Glomerular endothelial cell (primary cell): ENCODE measurements around the gene FIBP. TPM values are rescaled to one million over a fixed set of nuclear protein-coding genes. Genes with fewer than 3 reads are reported as not detected.

Source experiments
- DNase-seq: peaks from one replicate; pipeline ENCODE4 v3.0.0-alpha.2; 2011; ENCODE audit warnings: low read depth, low spot score; ENCODE audit errors: extremely low read depth
- total RNA-seq: library from RNA; depleted of rRNA; stranded (reverse); fragments of >200 nt; gene quantifications from 2 replicates; pipeline ENCODE4 v1.2.3, GENCODE V29; 2015

The FIBP gene
- 131 and 158 TPM in 2 replicates for total RNA-seq

DNA sequence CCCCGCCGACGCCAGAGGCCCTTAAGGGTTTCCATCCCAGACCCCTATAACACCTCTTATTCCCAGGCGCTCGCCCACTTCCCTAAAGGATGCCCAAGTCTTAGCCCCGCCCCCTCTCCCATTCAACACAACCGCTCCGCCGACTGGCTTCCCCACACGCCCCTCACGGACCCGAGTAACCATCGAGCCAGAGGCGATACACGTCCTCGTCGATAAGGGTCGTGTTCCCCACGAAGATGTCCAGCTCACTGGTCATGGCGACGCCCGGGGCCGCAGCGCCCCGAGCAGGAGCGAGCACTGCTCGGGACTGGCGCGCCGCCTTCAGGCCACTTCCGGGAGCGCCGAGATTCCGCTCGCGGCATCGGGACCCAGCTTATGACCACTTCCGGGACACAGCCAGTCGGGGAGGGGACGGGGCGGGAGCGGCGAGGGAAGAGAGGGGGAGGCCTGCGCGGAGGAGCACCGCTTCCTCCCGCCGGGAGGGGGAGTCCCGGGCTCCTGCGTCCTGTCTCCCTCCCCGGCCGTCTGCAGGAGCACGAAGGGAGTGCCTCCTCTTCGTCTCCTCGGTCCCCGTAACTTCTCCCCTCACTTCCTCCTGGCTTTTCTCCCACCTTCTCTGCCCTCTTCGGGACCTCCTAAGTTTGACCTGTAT is at the start of gene FIBP:
FIBP (minus strand) TSS at position 309 of the 652 bp plus-strand sequence; CDS start at position 256, 53 bp downstream.
- DNase-seq = no peak

DNA sequence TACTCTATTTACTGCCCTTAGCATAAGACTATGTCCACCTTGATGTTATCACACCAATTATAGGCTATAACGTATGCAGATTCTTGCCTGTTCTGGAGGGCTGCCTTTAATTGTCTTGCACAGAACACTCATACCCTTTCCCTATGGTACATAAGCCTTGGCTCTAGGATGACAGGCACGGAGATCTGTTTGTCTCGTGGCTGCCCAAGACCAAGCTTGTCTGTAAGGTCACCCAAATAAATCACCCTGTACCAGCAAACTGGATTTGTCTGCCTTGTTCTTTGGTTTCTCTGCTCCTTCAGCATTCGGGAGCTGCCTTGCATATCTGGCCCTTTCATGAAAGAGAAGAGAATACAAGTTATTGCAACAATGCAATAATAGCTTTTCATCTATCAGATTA is 49.5 kb upstream of the FIBP start:
- no peak for DNase-seq

DNA sequence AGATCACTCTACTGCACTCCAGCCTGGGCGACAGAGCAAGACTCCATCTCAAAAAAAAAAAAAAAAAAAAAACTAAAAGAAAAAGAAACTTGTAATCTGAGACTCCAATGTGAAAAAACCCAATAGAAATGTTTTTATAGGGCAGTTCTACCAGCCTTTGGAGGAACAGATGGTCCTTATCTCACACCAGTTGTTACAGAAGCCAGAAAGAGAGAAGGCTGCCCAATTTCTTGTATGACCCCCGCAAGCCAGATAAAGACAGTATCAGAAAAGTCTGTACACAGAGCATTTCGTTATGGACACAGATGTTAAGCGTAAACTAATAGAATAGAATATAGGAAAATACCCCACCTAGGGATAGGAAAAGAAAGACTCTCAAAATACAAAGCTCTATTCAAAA is 45.7 kb upstream of the FIBP start:
- DNase-seq = no peak

DNA sequence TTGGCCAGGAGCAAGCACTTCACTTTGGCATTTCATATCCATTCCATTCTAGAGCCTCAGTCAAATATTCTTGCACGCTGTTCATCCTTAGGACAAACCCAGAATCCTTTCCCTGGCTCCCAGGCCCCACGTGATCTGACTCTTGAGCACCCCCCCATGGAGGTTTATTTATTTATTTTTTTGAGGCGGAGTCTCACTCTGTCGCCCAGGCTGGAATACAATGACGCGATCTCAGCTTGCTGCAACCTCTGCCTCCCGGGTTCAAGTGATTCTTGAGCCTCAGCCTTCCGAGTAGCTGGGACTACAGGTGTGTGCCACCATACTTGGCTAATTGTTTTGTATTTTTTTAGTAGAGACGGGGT is 44.3 kb upstream of the FIBP start:
- DNase-seq = no peak

DNA sequence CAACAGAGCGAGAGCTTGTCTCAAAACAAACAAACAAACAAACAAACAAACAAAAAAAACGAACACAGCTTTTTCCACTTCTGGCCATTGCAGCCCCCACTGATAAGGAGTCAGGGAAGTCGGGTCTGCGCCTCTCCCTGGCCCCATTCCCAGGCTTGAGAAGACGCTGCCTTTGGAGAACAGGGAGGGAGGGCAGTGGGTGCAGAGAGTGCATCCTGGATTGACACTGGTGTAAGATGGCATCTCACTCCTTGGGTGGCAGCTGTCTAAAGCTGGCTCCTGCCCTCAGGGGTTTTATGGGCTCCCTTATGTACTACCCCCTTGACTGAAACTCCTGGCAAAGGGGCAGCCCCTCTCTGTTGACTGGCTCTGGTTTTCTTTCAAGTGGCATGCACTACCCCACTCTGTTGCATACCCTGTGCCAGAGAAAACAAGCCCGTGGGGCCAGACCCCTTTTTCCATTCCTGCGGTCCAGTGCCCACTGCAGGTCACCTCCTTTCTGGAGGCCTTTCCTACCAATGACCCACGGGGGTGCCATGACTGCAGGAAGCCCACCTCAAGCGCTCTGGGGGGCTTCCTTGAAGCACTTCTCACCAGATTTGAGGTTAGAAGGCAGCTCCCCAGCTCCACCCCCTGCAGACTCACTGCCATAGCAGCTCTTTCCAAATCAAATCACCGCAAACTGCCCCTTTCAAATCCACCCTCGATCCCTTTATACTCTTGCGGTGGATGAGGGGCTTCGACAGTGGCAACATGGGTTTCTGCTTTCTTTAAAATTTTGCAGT is 43.7 kb upstream of the FIBP start:
- no peak for DNase-seq

DNA sequence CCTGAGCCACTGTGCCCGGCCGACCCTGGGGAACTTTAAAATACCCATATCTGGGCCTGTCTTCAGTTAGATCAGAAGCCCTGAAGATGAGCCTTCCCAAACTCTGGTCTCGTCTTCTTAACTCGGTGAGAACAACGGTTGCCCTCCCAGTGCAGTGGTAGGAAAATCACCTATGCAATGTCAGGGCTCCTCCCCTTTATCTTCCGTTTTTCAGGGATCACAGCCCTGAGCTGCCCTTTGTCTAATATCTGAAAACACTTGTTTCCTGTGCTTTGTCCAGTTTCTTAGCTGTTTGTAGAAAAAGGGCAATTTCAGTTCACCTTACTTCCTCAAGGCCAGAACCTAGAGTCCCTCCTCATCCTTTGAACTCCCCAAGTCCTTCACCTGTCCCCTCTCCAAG is 40.4 kb upstream of the FIBP start:
- DNase-seq = no peak

DNA sequence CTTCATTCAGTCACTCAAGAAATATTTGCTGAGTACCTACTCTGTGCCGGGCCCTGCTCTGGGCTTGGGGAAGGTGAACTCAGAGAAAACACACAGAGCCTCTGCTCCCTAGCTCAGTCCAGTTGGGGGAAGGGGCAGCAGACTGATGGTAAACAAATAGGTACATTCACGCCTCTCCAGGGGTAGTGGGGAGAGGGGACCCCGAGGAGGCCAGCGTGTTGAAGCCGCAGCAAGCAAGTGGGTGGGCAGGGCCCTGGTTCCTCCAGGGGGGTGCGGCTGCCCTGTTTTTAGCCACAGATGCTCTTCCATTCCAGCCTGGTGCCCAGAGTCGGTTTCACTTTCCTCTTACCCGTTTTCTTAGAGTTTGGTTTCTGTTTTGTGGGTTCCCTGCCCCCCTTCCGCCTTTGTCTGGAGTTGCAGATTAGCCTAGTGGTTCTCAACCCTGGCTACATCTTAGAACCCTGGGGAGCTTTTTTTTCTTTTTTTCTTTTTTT is 39.7 kb upstream of the FIBP start:
- no peak for DNase-seq

DNA sequence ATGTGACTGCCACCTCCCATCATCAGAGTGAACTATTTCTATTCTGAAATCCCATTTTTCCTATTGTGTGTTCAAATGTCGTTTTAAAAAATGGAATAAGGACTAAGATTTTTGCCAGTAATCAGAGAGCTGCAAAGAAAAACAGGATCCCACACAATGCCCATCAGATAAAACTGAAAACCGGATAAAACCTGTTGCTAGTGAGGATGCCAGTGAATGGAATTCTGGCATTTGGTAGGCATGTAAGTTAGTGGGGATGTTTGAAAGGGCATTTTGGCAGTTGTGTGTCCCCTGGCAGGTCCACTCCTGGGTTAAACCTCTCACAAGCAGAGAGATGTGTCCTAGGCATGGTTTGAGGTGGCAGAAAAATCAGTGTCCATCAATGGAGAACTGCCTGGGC is 37.1 kb upstream of the FIBP start:
- no peak for DNase-seq

DNA sequence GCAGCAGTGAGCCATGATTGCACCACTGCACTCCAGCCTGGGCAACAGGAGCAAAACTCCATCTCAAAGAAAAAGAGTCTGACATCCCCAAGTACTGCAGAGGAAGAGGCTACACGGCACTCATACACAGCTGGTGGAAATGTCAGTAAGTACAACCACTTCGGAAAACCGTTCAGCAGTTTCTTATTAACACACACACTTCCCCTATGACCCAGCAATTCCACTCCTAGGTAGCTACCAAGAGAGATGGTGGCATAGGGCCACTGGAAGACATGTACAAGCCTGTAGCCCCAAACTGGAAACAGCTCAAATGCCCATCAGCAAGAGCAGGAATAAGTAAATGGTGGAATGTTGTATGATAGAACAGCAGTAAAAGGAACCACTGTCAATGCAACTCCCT is 34.3 kb upstream of the FIBP start:
- DNase-seq = no peak

DNA sequence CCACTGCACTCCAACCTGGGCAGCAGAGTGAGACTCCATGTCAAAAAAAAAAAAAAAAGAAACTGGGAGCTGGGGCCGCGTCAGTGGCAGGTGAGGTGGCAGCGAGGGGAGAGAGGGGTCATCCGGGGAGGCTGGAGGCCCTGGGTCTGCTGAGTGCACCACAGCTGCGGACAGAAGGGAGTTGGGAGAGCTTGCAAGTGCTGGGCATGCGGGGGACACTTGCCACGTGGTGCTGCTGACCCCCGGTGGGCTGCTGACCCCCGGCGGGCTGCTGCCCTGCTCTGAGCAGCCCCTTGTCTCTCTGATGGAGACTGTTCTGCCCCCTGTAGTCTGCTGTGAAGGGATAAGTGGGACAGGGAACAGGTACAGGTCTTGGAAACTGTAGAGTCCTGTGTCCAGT is 33.6 kb upstream of the FIBP start:
- DNase-seq = no peak

DNA sequence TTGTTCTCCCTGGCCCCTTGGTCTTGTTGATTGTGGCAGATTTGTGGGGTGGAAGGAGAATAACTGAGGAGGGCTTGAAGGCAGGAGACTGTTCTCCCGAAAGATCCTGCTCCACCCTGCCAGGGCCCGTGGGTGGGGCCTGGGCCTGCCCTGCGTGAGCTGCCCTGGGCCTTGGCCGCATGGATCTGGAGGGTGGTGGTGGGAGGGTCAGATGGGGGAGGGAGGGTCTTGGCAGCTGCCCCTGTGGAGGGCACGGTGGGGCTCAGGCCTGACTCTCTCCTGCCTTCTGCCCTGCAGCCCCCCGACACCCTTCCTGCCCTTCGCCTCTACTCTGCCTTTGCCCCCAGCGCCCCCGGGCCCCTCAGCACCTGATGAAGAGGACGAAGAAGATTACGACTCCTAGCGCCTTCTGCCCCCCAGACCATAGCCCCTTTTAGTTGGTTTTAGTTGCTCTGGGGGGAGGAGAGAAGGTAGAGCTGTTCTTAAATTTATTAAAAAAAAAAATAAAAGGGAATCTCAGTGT is 32.8 kb upstream of the FIBP start:
- no peak for DNase-seq

DNA sequence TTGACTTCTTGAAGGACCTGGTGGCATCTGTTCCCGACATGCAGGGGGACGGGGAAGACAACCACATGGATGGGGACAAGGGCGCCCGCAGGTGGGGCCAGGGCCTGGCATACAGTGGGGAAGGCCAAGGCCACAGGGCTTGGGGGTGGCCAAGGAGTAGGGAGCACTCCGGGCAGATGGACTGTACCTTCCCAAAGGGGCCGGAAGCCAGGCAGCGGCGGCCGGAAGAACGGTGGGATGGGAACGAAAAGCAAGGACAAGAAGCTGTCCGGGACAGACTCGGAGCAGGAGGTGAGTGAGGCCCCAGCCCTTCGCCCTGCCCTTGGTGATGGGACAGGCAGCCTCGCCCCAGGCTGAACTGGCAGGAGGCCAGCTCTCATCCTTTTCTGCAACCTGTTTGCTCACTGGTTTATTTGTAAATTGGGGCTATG is 32.1 kb upstream of the FIBP start:
- DNase-seq = no peak

DNA sequence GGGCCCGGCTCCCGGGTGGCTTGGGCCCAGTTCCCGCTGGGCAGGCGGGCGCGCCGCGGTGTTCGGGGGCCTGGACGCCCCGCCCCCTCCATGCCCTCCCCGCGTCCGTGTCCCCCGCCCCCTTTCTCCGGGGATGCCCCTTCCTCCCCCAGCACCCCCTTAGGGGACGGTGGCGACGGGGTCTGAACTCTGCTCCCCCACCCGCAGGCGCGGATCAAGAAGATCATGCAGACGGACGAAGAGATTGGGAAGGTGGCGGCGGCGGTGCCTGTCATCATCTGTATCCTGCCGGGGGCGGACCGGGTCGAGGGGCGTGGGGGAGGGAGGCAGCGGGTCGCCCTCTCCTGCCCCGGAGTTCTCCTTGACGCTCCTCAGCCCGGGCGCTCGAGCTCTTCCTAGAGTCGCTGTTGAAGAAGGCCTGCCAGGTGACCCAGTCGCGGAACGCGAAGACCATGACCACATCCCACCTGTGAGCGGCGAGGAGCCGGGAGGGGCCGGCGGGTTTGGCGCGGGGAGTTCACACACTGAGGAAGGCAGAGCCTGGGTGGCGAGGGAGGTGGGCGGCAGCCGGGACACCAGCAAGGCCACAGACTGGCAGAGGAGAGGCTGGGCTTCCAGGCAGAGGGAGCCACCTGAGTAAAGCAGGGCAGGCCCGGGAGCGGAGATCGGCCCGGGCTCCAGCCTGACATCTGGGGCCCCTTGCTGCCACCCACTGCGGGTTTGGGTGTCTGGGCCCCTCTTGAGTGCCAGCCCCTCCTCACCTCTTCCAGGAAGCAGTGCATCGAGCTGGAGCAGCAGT is 31.5 kb upstream of the FIBP start:
- no peak for DNase-seq

DNA sequence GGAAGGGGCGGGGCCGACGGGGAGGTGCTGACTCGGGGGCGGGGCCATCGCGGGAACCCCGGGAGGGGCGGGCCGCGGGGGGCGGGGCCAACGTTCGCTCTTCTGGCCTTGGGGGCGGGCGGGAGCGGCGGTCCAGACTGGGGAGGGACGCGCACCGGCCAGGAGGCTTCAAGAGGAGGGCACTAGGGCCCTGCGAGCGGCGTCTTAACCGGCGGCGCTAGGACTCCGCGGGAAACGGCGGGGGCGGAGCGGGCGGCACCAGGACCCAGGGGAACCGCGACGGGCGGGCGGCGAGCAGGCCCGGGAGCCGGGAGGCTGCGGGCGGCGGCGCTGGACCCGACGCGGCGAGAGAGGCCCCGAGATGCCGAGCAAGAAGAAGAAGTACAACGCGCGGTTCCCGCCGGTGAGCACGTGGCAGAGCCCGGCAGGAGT is 30.9 kb upstream of the FIBP start, which contains the start of gene DRAP1:
DRAP1 (plus strand) TSS at position 286 of the 432 bp plus-strand sequence; CDS start at position 362, 76 bp downstream.
- DNase-seq = peak; percentile 51

DNA sequence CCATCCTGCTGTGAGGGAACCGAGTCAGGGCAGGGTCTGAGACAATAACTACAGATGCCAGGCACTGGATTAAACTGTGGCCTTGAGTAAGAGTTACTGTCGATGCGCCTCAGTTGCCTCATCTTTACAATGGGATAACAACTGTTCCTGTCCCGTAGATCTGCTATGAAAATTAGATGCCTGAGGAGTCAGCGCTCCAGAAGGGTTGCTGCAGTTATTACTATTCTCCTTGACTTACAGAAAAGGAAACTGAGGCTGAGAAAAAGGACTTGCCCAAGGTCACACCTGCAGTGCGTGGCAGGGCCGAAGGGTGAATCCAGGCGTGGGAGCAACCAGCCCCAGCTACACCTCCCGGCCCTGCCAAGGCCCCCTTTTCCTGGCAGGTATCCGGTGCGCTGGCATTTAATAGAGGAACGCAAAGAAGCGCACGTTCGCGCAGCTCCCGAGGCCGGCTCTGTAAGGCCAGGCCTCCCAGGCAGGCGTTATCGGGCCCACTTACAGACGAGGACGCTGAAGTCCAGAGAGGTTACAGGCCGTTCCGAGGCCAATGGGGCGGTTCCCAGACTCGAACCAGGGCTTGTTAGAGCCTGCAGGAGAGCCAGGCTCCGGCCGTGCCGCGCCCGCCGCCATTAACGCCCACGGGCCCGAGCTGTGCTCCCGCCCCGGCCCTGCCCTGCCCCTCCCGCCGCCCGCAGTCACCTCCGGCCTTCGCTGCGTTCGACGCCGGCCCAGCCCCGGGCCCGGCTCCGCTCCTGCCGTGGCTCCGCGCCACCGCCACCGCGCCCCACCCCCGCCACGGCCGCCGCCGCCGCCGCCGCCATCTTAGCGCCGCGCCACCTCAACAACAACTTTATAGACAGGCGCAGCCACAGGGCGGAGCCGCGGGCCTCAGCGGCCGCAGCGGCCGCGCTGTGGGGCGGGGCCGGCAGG is 30.2 kb upstream of the FIBP start, which contains the start of gene C11orf68:
C11orf68 (minus strand) TSS at position 852 of the 930 bp plus-strand sequence; CDS start at position 821, 31 bp downstream.
- DNase-seq = no peak

DNA sequence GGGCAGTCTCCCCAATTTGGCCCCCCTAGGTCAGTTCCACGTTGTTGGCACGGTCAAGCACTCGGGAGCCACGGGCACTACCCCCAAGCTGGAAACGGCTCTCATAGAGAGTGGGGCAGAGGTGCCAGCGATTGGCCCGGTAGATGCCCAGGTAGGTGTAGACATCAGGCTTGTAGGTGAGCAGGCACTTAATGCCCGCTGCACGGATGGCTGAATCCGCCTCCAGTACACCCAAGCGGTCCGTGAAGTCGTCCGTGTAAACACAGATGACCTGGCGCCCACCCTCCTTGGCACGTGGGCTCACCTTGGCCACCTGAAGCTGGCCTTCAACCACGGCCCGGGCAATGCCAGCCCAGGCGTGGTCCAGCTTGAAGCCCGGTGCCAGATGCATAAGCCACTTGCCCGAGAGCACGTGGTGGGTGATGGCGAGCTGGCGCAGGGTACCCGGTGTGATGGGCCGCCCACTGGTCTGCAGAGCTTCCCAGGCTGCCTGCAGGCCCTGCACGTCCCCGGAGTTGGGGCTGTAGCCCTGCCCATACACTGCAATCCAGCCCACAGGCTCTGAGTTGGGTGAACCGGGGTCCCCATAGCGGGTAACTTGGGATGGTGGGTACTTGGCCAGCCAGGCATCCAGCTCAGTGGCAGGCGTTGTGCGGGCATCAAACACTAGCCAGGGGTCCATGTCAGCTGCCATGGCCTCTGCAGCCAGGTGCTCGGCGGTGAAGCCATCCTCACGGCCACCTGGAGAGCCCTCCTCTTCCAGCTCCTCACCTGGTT is 29.4 kb upstream of the FIBP start:
- DNase-seq = no peak

DNA sequence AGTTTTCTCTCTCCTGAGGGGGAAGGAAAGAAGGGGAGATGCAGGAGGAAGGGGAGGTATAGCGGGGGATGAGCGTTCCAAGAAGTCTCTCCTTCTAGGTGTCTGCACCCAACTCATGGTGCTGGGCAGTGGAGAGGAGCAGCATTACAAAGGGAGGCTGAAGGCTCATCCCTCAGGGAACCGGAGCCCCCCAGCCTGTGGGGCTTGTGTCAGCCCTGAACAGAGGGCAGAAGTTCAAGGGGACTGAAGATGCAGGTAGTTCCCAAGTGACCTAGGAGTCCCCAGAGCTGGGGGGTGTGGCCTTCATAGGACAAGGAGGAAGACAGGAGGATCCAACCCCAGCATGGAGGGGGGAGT is 28.8 kb upstream of the FIBP start:
- no peak for DNase-seq

DNA sequence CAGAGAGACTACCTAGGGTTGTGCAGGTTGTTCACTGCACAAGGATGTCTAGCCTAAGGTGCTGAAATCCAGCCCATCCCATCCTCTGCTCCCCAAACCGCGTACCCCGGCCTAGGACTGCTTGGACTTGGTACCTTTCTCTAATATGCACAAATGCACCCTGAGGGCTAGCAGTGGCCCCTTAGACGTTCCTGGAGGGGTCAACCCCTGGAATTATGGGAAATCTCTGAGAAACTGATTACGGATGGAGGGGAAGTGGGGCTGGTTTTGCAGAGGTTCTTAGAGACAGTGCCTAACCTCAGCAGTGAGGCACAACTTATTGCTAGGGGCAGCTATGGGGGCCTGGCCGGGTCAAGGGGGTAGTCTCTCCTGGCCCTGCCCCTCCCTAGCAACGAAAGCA is 28.1 kb upstream of the FIBP start:
- no peak for DNase-seq

DNA sequence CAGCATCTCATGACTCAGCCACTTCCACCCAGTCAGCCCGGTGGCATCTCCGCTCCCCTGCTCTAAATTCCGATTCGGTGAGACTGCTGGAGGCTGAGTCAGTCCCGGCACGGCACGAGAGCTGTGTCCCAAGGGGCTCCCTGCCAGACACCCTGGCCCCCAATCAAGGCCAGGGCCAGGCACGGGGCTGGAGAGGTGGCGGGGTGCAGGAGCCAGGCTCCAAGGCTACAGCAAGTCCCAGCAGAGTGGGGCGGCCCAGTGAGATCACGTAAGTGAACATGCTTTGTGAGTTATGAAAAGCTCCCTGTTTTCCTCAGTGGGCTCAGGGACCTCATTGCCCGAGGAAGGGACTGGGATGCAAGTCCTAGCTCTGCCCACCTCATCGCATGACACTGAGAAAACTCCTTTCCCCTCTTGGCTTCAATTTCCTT is 27.6 kb upstream of the FIBP start:
- DNase-seq = peak; percentile 70
